ENCODE measurements around the gene EGLN3. TPM values are rescaled to one million over a fixed set of nuclear protein-coding genes. Genes with fewer than 3 reads are reported as not detected.

Gene EGLN3
- total and polyA plus RNA-seq, 2 of the 13 experiments (the other 11 are each of a cell fraction or from before 2014, with no cell fraction given), result 0.18 to 27.3 TPM

GRCh38 chr14:33902363-33902762 lies 48.5 kb downstream of the EGLN3 start:
- Histone ChIP-seq H3K36me3 (replicated peaks in 1 of 2; ENCODE audit: control insufficient read depth in 1 of 2, insufficient read depth in 2 of 2, low read length in 2 of 2) (no peaks in the 10 kb centered on the region), H3K27ac (ENCODE audit: extremely low read length, insufficient read depth, low read length) (no peak overlapping the region), H3K9me3 (ENCODE audit: low read length) (no peaks in the 10 kb centered on the region), H3K9ac (ENCODE audit: insufficient read depth, low read depth, low read length) (no peak overlapping the region), H2AFZ (ENCODE audit: low read length) (no peak overlapping the region), H4K20me1 (ENCODE audit: insufficient read depth, low read length) (no peaks in the 10 kb centered on the region), H3K4me3 (replicated peaks in 1 of 3; ENCODE audit: insufficient read depth in 1 of 3, low read depth in 2 of 3, low read length in 3 of 3) (no peak overlapping the region), H3K27me3 (ENCODE audit: control insufficient read depth in 1 of 2, insufficient read depth in 2 of 2, low read length in 2 of 2) (no peaks in the 10 kb centered on the region), H3K4me2 (ENCODE audit: low read depth, low read length) (no peak overlapping the region), H3K79me2 (ENCODE audit: insufficient read depth, low read length) (no peaks in the 10 kb centered on the region), H3K4me1 (ENCODE audit: insufficient read depth, low read length) (peaks cover 34% of the 10 kb centered on the region)
- WGBS (ENCODE audit: low lambda C conversion rate), result 58% methylated on average over 5 of the region's 6 CpGs
- intact Hi-C loops (cut with micrococcal nuclease; ENCODE audit: unreplicated experiment) (no loop called here), in situ Hi-C loops (cut with HindIII; ENCODE audit: extremely low pct_ligation_motif_present, low pct_unique_long_range_greater_than_20kb) (no loop called here)
- no TSS peak for BruUV-seq (replicated peaks)
- ATAC-seq (peak; percentile 7; the same call in 1 of the 3 replicates), DNase-seq (ENCODE audit: low spot score) (no peak), FAIRE-seq (no peak)
- POLR2A ChIA-PET, result no interaction called here
- CTCF ChIA-PET (ENCODE audit: low intra/inter-chr PET ratio, low total read pairs), result no interaction called here
- TF ChIP-seq BORCS8-MEF2B (CRISPR knock-in tag; IDR thresholded peaks at IDR 0.05) (no peak), POLR2AphosphoS5 (IDR thresholded peaks at IDR 0.05; ENCODE audit: low read depth, low read length) (no peak), KDM5B (CRISPR knock-in tag; IDR thresholded peaks at IDR 0.05; ENCODE audit: borderline replicate concordance) (peak; percentile 16; the same call in 1 of the 2 replicates), GABPB1 (CRISPR knock-in tag; IDR thresholded peaks at IDR 0.05) (0 out of 2 replicates have a peak, but pooled peaks have one; percentile 18), CCDC6 (CRISPR knock-in tag; IDR thresholded peaks at IDR 0.05) (no peak), ZNF546 (CRISPR knock-in tag; conservative IDR thresholded peaks at IDR 0.05) (0 out of 2 replicates have a peak, but pooled peaks have one; percentile 8), ZFP36 (IDR thresholded peaks at IDR 0.05; ENCODE audit: borderline replicate concordance, low read depth, low read length, partially characterized antibody) (no peak), HNRNPLL (IDR thresholded peaks at IDR 0.05; ENCODE audit: low read depth, low read length, poor library complexity, severe bottlenecking) (peak; percentile 42), ZNF768 (CRISPR knock-in tag; IDR thresholded peaks at IDR 0.05) (peak; percentile 20; the same call in 1 of the 2 replicates)
- TF ChIP-seq, protein P1, sequence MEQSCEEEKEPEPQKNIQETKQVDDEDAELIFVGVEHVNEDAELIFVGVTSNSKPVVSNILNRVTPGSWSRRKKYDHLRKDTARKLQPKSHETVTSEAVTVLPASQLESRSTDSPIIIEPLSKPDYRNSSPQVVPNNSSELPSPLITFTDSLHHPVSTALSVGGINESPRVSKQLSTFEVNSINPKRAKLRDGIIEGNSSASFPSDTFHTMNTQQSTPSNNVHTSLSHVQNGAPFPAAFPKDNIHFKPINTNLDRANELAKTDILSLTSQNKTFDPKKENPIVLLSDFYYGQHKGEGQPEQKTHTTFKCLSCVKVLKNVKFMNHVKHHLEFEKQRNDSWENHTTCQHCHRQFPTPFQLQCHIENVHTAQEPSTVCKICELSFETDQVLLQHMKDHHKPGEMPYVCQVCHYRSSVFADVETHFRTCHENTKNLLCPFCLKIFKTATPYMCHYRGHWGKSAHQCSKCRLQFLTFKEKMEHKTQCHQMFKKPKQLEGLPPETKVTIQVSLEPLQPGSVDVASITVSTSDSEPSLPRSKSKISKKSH (CRISPR knock-in tag; IDR thresholded peaks at IDR 0.05; ENCODE audit: borderline replicate concordance), result 0 out of 2 replicates have a peak, but pooled peaks have one; percentile 40
